Fibroblast of mammary gland (primary cell): ENCODE measurements around the gene MARK3.

Experiments used
- DNase-seq: peaks from one replicate; pipeline ENCODE4 v3.0.0-alpha.2; 2010; ENCODE audit warnings: low read depth
- H3K4me3 ChIP-seq: 2 replicates; pipeline ENCODE4 v1.5.1; 2011; ENCODE audit warnings: low read depth, mild to moderate bottlenecking, low read length, moderate library complexity; ENCODE audit not compliant: control insufficient read depth
- TF ChIP-seq, protein P1 (sequence below): conservative IDR thresholded peaks from 2 replicates; pipeline ENCODE4 v1.5.1; 2011; ENCODE audit warnings: low read depth, low read length, inconsistent platforms; ENCODE audit not compliant: control insufficient read depth, insufficient read depth

The MARK3 gene

GRCh38 chr14:103480595-103480994, 95.4 kb downstream of the MARK3 start:
- DNase-seq = no peak
- no peak overlapping the region for H3K4me3 ChIP-seq
- TF ChIP-seq, protein P1, sequence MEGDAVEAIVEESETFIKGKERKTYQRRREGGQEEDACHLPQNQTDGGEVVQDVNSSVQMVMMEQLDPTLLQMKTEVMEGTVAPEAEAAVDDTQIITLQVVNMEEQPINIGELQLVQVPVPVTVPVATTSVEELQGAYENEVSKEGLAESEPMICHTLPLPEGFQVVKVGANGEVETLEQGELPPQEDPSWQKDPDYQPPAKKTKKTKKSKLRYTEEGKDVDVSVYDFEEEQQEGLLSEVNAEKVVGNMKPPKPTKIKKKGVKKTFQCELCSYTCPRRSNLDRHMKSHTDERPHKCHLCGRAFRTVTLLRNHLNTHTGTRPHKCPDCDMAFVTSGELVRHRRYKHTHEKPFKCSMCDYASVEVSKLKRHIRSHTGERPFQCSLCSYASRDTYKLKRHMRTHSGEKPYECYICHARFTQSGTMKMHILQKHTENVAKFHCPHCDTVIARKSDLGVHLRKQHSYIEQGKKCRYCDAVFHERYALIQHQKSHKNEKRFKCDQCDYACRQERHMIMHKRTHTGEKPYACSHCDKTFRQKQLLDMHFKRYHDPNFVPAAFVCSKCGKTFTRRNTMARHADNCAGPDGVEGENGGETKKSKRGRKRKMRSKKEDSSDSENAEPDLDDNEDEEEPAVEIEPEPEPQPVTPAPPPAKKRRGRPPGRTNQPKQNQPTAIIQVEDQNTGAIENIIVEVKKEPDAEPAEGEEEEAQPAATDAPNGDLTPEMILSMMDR = no peak

- peak; percentile 94 for DNase-seq
Observed at GRCh38 chr14:103483600-103483999, 98.4 kb downstream of the MARK3 start.

DNA sequence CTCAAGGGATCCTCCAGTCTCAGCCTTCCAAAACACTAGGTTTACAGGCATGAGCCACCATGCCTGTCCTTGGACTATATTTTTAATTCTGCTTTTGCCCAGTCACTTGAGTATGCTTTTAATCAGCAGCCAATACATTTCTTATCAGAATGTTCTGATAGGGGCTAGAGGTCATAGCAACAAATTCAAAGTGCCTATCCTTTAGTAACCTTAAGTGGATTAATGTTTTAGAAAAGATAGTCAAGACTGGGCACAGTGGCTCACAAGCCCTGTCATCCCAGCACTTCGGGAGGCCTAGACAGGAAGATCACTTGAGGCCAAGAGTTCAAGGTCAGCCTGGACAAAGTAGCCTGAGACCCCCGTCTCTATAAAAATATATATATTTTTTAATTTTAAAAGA, 100.3 kb downstream of the MARK3 start:
- no peak for DNase-seq
- no peak overlapping the region for H3K4me3 ChIP-seq
- TF ChIP-seq, protein P1 = no peak

More at GRCh38 chr14:103483600-103483999, 98.4 kb downstream of the MARK3 start:
- TF ChIP-seq, protein P1 = no peak
- H3K4me3 ChIP-seq = no peak overlapping the region

DNA sequence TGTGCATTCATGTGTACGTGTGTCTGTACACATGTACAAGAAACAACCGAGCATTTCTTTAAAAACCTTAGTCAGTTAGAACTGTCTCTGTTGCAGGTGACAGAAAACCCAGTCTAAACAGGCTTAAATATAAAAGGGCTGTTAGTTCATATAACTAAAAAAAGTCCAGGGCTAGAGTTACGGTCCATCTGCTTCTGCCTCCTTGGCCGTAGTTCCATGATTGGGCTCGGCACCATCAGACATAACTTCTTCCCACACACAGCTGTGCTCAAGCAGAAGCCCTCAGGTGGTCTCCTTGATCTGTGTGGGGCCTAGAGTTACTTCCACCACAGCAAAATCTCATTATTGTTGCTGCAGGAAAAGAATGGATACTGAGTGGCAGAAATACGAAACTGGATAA, 102.9 kb downstream of the MARK3 start:
- TF ChIP-seq, protein P1 = no peak
- no peak for DNase-seq
- H3K4me3 ChIP-seq = no peak overlapping the region

GRCh38 chr14:103488960-103489359, 103.7 kb downstream of the MARK3 start:
- peak; percentile 33 for DNase-seq
- TF ChIP-seq, protein P1 = no peak

GRCh38 chr14:103489621-103490020, 104.4 kb downstream of the MARK3 start:
- H3K4me3 ChIP-seq = no peak overlapping the region
- TF ChIP-seq, protein P1 = no peak
- no peak for DNase-seq

More at GRCh38 chr14:103488960-103489359, 103.7 kb downstream of the MARK3 start:
- H3K4me3 ChIP-seq = no peak overlapping the region

DNA sequence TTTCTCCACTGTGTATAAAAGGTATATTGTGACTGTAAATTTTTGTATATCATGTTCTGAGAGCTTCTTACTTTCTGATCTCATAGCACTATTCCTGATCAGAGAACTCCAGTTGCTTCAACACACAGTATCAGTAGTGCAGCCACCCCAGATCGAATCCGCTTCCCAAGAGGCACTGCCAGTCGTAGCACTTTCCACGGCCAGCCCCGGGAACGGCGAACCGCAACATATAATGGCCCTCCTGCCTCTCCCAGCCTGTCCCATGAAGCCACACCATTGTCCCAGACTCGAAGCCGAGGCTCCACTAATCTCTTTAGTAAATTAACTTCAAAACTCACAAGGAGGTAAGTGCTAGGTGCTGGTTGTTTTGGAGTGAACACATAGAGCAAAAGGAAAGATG, 106.5 kb downstream of the MARK3 start:
- no peak for DNase-seq
- TF ChIP-seq, protein P1 = no peak
- H3K4me3 ChIP-seq = no peak overlapping the region
